ENCODE results near the gene PRKX.
"Not testable (repeated sequence)": the region's sequence is repeated elsewhere in the genome, so short reads cannot be mapped to it uniquely, and the experiment has no call there.

DNA sequence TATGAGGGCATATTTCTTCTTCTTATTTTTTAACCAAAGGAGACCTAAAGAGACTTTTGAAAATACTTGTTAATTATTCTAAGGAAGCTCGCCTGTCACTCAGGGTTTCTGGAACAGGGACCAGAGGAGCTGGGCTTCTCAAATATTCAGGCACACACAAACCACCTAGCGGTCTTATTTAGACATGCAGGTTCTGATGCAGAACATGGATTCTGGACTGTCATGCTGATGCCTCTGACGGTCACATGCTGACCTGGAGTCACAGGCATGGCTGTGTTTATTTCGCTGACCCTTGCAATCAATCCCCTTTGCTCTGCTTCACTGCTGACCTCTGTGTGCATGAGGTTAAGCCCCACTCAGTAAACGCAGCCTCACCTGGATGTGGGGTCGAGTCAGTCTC is 101.7 kb downstream of the PRKX start:
- TF ChIP-seq CTCF, POLR2A (IDR thresholded peaks at IDR 0.05): not testable (repeated sequence)

All from right lobe of liver (tissue), 4 donors.